ENCODE measurements around the gene UVRAG.

DNA sequence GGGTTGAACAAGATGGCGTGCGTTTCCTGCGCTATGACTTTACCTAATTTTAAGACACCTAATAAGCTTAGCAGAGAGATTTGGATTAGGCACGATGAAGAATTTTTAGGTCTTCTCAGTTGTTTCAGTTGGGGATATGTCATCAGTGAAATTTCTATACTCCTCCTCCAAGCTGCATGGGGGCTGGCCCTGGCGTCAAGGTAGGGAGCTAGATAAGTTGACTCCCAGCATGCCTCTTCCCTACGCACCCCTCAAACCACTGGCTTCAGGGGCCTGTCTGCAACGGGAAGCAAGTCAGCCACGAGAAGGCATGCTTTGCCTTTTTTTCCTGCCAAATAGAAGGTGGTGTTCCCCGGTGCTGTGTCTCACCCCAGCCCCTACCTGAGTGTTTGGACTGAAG lies 33.2 kb upstream of the UVRAG start:
- TF ChIP-seq, protein P1, sequence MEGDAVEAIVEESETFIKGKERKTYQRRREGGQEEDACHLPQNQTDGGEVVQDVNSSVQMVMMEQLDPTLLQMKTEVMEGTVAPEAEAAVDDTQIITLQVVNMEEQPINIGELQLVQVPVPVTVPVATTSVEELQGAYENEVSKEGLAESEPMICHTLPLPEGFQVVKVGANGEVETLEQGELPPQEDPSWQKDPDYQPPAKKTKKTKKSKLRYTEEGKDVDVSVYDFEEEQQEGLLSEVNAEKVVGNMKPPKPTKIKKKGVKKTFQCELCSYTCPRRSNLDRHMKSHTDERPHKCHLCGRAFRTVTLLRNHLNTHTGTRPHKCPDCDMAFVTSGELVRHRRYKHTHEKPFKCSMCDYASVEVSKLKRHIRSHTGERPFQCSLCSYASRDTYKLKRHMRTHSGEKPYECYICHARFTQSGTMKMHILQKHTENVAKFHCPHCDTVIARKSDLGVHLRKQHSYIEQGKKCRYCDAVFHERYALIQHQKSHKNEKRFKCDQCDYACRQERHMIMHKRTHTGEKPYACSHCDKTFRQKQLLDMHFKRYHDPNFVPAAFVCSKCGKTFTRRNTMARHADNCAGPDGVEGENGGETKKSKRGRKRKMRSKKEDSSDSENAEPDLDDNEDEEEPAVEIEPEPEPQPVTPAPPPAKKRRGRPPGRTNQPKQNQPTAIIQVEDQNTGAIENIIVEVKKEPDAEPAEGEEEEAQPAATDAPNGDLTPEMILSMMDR (tag by site-specific recombination; IDR thresholded peaks at IDR 0.05): no peak
- no peak for TF ChIP-seq ZNF133 (tag by site-specific recombination; IDR thresholded peaks at IDR 0.05)
- TF ChIP-seq, protein P2, sequence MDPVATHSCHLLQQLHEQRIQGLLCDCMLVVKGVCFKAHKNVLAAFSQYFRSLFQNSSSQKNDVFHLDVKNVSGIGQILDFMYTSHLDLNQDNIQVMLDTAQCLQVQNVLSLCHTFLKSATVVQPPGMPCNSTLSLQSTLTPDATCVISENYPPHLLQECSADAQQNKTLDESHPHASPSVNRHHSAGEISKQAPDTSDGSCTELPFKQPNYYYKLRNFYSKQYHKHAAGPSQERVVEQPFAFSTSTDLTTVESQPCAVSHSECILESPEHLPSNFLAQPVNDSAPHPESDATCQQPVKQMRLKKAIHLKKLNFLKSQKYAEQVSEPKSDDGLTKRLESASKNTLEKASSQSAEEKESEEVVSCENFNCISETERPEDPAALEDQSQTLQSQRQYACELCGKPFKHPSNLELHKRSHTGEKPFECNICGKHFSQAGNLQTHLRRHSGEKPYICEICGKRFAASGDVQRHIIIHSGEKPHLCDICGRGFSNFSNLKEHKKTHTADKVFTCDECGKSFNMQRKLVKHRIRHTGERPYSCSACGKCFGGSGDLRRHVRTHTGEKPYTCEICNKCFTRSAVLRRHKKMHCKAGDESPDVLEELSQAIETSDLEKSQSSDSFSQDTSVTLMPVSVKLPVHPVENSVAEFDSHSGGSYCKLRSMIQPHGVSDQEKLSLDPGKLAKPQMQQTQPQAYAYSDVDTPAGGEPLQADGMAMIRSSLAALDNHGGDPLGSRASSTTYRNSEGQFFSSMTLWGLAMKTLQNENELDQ (tag by site-specific recombination; IDR thresholded peaks at IDR 0.05; ENCODE audit: low read depth): no peak
- TF ChIP-seq ZFP37 (tag by site-specific recombination; IDR thresholded peaks at IDR 0.05): no peak
- TF ChIP-seq ZNF560 (tag by site-specific recombination; IDR thresholded peaks at IDR 0.05; ENCODE audit: borderline replicate concordance): no peak
- TF ChIP-seq ZNF558 (tag by site-specific recombination; IDR thresholded peaks at IDR 0.05): no peak
- TF ChIP-seq, protein P3, sequence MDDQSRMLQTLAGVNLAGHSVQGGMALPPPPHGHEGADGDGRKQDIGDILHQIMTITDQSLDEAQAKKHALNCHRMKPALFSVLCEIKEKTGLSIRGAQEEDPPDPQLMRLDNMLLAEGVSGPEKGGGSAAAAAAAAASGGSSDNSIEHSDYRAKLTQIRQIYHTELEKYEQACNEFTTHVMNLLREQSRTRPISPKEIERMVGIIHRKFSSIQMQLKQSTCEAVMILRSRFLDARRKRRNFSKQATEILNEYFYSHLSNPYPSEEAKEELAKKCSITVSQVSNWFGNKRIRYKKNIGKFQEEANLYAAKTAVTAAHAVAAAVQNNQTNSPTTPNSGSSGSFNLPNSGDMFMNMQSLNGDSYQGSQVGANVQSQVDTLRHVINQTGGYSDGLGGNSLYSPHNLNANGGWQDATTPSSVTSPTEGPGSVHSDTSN (CRISPR knock-in tag; IDR thresholded peaks at IDR 0.05): no peak
- TF ChIP-seq ZNF600 (tag by site-specific recombination; IDR thresholded peaks at IDR 0.05): no peak
- TF ChIP-seq ZNF174 (tag by site-specific recombination; IDR thresholded peaks at IDR 0.05): no peak
- no peak for TF ChIP-seq ZNF121 (tag by site-specific recombination; IDR thresholded peaks at IDR 0.05)

Data from HEK293 (cell line).